ENCODE results near the gene UGT1A9.

The UGT1A9 gene

DNA sequence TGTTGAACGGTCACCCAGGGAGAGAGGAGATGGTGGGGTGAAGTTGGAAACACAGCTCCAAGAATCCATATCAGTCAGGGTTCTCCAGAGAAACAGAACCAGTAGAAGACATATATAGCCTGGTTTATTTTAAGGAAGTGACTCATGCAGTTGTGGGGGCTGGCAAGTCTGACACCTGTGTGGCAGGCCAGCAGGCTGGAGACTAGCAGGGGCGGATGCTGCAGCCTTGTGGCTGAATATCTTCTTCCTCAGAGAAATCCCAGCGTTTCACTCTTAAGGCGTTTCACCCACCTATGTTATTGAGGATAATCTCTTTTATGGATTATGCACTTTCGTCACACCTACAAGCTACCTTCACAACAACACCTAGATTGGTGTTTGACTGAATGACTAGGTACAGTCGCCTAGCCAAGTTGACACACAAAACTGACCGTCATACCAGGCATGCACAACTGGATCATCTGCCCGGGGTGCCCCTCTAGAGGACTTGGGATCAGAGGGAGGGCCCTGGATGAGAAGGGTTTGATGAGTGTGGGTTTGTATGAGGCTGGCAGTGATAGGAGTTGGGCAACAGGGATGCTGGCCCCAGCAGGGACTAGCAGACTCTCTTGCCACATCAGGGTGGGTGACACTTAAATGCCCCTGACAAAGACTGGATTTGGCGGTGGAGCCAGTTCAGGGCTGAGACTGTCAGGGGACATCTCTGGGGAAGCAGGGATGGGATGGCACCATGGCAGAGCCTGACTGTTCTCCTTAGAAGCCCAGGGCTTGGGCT, 129.8 kb downstream of the UGT1A9 start:
- DNase-seq, result no peak

- no peak for DNase-seq
These were observed 130.6 kb downstream of the UGT1A9 start for GRCh38 chr2:233802132-233802815.

- DNase-seq, result no peak
These were observed 131.7 kb downstream of the UGT1A9 start for GRCh38 chr2:233803292-233803911.

GRCh38 chr2:233803994-233804393, 132.3 kb downstream of the UGT1A9 start:
- DNase-seq, result no peak

DNA sequence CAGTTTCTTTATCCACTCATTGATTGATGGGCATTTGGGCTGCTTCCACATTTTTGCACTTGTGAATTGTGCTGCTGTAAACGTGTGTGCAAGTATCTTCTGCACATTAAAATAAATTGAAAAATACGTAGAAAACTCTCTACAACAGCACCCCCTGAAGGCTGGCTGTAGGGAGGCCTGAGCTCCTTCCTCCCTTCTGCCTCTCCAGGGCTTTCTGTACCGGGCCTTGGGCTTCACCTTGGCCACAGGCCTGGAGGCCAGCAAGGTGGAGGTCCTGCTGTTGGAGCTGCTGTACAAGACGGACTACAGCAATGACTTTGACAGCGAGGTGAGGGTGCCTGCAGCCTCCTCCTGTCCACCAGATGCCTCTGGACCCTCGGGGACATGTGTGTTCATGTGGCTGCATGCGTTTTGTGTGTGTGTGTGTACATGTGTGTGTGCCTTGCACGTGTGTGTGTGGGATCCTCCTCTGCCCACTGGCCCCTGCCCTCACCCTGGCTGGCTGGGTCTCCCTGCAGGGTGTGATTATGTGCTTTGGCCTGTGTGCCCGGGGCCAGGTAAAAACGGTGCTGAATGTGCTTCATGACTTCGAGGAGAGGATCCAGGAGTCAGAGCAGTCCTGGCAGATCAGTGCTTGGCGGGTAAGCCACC, 135.6 kb downstream of the UGT1A9 start:
- DNase-seq, result no peak

DNA sequence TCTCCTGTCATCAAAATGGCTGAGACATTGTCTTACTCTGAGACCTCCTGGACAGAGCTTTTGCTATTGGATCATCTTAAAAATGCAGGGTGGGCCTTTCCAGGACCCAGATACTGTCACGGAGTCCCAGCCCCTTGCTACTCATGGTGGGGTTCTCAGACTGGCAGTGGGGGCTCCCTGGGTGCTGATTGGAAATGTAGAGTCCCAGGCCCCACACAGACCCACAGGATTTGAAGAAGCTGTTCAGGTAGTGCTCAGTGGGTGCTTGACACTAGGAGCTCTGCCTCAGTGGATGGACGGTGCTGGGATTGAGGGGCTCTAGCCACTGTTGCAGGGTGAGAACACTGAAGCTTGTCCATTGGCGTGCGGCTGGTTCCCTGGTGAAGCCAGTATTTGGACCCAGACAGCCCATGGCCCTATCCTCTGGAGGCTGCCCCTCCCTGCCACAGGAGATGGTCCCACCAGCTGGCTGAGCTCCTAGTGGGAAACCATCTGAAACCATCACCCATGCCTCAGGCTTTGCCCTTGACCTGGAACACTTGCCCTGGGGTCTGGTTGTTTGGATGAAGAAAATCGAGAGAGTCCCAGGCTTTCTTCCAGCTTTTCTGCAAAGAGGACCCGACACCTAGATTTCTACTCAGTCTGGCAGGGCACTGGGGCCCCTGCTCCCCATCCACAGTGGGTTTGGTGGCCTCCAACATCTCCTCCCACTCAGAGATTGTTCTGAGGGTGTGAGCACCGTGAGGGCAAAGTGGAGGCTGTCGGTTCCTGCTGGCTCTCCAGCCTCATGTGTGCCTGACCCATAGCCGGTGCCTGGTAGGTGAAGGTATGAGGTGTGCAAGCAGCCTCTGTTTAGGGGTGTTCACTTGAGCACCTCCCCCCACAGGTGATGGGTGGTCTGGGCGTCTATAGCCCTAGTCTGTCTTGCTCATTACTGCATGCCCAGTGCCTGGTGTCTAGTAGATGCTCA, 136.6 kb downstream of the UGT1A9 start:
- no peak for DNase-seq

GRCh38 chr2:233810385-233810784, 138.7 kb downstream of the UGT1A9 start:
- DNase-seq, result no peak

- DNase-seq, result no peak
These were observed 139.4 kb downstream of the UGT1A9 start for GRCh38 chr2:233811087-233811486.

- DNase-seq, result no peak
These were observed 140.0 kb downstream of the UGT1A9 start for GRCh38 chr2:233811732-233812131.

GRCh38 chr2:233813236-233814055, 141.7 kb downstream of the UGT1A9 start:
- no peak for DNase-seq

DNA sequence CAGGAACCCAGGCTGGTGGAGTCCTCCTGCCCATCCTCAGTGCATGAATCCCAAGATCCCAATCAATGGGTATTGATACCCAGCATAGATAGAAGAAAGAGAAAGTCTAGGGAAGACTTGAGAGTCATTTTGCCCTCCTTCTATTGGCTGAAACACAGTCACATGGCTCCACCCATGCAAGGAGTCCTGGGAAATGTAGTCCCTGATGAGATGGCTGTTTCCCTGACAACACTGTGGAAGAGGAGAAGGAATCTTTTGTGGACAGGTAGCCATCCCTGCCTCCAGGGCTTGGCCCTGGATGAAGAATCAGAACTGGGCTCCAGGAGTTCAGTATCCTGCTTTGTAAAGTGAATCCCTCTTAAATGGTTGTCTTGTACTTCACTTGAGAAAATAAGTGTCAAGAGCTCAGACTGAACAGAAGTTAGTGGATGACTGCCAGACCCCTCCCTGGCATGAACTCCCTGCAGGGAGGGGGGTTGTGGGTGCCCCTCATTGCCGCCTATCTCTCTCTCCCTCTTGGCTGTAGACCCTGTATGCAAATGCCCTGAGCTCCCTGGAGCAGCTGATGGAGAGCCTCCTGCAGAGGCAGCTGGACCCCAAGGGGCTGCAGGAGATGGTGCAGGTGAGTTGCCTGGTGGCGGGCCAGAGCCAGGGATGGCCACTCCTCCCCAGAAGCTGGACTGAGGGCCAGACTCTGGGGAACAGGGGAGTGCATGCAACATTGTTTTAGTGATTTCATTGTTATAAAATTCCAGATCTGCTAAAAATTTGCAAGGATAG, 142.5 kb downstream of the UGT1A9 start:
- no peak for DNase-seq

GRCh38 chr2:233815861-233816260, 144.2 kb downstream of the UGT1A9 start:
- DNase-seq, result no peak

DNA sequence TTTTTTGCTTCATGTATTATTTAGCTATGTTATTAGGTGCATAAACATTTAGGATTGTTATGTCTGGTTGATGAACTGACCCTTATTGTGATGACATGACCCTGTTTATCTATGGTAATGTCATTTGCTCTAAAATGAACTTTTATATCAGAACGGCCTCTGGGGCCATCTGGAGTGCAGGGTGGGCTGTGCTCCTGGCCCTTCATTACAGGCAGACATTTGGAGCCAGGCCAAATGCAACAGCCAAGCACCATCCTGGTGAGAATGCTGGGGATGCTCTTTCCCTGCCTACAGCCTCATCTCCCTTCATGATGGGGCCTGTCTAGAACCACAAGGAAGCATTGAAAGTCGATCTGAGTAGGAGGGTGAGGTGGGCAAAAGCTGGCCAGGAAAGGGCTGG, 144.6 kb downstream of the UGT1A9 start:
- DNase-seq, result no peak

DNA sequence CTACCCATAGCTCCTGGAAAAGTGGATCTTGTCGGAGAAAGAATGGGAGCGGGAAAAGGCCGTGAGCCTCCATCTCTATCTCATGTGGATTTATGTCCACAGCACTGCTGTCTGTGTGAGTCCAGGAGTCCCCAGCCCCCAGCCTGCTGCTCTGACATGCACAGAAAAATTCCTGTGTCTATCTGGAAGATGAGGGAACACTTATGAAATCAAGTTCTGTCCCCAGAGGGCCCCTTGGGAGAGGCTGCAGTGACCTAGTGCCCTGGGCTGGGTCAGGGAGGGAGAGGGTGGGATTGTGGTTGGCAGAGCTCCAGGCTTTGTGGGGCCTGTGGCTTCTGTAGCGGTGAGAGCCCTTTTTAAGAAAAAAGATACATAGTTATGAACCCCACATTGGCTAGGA, 145.1 kb downstream of the UGT1A9 start:
- DNase-seq, result no peak

- no peak for DNase-seq
These were observed 145.7 kb downstream of the UGT1A9 start for GRCh38 chr2:233817361-233817911.

- no peak for DNase-seq
These were observed 146.4 kb downstream of the UGT1A9 start for GRCh38 chr2:233817995-233818638.

- no peak for DNase-seq
These were observed 147.2 kb downstream of the UGT1A9 start for GRCh38 chr2:233818639-233819621.

All from activated T-cell treated with anti-CD3 and anti-CD28 coated beads for 4 hours (primary cell).